H1 (cell line): ENCODE data around the gene AMBP. TPM values are rescaled to one million over a fixed set of nuclear protein-coding genes. Genes with fewer than 3 reads are reported as not detected.

ENCODE experiments used
- ATF2 ChIP-seq: IDR thresholded peaks from 2 replicates; pipeline ENCODE4 v1.6.1; 2012; ENCODE audit warnings: low read length, inconsistent platforms
- CHD2 ChIP-seq: IDR thresholded peaks from 2 replicates; pipeline ENCODE4 v1.6.1; 2012; ENCODE audit warnings: low read length, improper control_type of control experiment
- HDAC2 ChIP-seq, 2 experiments: fragments of 300-600 bp in 1 of 2; sonication (generic) in 1 of 2; IDR thresholded peaks; 2 replicates each; pipeline ENCODE4 v1.6.1; 2011 to 2012; ENCODE audit warnings: low read depth in 2 of 2, low read length in 2 of 2, mild to moderate bottlenecking in 2 of 2, moderate library complexity in 2 of 2, borderline replicate concordance in 1 of 2, inconsistent platforms in 1 of 2
- JUN ChIP-seq: IDR thresholded peaks from 2 replicates; pipeline ENCODE4 v1.6.1; 2011; ENCODE audit warnings: low read depth, mild to moderate bottlenecking, improper control_type of control experiment, low read length
- NRF1 ChIP-seq: IDR thresholded peaks from 2 replicates; pipeline ENCODE4 v1.6.1; 2011; ENCODE audit warnings: mild to moderate bottlenecking, low read depth, low read length, improper control_type of control experiment
- POLR2AphosphoS5 ChIP-seq: IDR thresholded peaks from 2 replicates; pipeline ENCODE4 v1.6.1; 2011; ENCODE audit warnings: low read depth, low read length
- SAP30 ChIP-seq: fragments of 300-600 bp; sonication (generic); IDR thresholded peaks from 2 replicates; pipeline ENCODE4 v1.7.1; 2012; ENCODE audit warnings: low read length, moderate library complexity, mild to moderate bottlenecking, inconsistent platforms; ENCODE audit not compliant: insufficient read depth, insufficient replicate concordance
- polyA plus RNA-seq, 7 experiments: library from polyadenylated mRNA; depleted of rRNA in 3 of 7; stranded (reverse) in 5 of 7; unstranded in 2 of 7; fragments of >200 nt in 5 of 7; fragments of 200-250 nt in 2 of 7; gene quantifications; 1 replicate in 5 of 7; 2 replicates in 1 of 7; 4 replicates in 1 of 7; pipeline versions ENCODE4 v1.2.1 to v1.2.3, GENCODE V29; 2011 to 2013; ENCODE audit warnings: missing spikeins in 2 of 7, mixed read lengths in 2 of 7
- total RNA-seq: library from RNA; stranded (reverse); fragmentation: NEBNext Ultra II Directional; extraction: Animal tissue kit (Norgen Biotek cat#: 25700); gene quantifications from 2 replicates; pipeline ENCODE4 v1.2.1, GENCODE V29; 2021

The AMBP gene
- total and polyA plus RNA-seq, 2 of the 8 experiments (the other 6 are each of a cell fraction or from before 2014, with no cell fraction given): 3.0 to 4.0 TPM

- TF ChIP-seq POLR2AphosphoS5 (no peak), SAP30 (no peak), CHD2 (no peak), HDAC2 (IDR thresholded peaks at IDR 0.05; ENCODE audit: borderline replicate concordance in 1 of 2, low read depth in 2 of 2, low read length in 2 of 2) (no peak), NRF1 (no peak), ATF2 (no peak), JUN (no peak)
Measured at GRCh38 chr9:114039484-114039883, 38.6 kb downstream of the AMBP start (continued).
